DND-41 (cell line): ENCODE measurements around the gene CHIT1.

Experiments
- CTCF ChIP-seq: IDR thresholded peaks from 2 replicates; pipeline ENCODE4 v1.5.1; 2012; ENCODE audit warnings: borderline replicate concordance, low read length, moderate library complexity, mild to moderate bottlenecking; ENCODE audit not compliant: poor library complexity, severe bottlenecking; ENCODE audit errors: extremely low read depth
- EZH2 ChIP-seq: IDR thresholded peaks from 3 replicates; pipeline ENCODE4 v1.6.1; 2012; ENCODE audit warnings: borderline replicate concordance, low read depth, mild to moderate bottlenecking, moderate library complexity, low read length, inconsistent platforms; ENCODE audit not compliant: severe bottlenecking

DNA sequence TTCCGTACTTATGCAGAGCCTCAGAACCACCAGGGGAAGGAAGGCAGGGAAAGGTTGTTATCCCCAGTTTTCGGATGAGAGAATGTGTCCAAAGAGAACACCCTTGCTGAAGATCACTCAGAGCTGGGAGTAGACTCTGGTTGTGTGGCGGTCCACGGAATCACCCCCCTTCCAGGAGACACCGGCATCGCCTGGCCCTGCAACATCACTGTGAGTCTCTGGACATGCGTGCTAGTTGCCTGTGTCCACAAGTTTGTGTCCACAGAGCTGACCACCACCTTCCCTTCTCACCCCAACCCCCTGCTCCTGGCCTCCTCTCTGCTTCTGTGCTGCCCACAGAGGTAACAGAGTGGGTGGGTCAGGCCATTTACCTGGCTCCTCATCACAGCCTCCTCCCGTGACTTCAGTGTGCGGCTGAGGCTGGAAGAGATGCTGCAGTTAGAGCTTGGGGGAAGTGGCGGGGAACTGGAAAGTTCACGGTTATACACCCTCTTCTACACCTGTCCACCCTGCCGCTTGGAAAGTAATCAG is 61.2 kb downstream of the CHIT1 start:
- TF ChIP-seq CTCF = no peak
- TF ChIP-seq EZH2 = no peak
